ENCODE measurements around the gene RIBC1.
A peak's percentile ranks its signal among the peaks of the same experiment; 100 is the strongest.
"Not testable (repeated sequence)": the region's sequence is repeated elsewhere in the genome, so short reads cannot be mapped to it uniquely, and the experiment has no call there.

RIBC1 gene

DNA sequence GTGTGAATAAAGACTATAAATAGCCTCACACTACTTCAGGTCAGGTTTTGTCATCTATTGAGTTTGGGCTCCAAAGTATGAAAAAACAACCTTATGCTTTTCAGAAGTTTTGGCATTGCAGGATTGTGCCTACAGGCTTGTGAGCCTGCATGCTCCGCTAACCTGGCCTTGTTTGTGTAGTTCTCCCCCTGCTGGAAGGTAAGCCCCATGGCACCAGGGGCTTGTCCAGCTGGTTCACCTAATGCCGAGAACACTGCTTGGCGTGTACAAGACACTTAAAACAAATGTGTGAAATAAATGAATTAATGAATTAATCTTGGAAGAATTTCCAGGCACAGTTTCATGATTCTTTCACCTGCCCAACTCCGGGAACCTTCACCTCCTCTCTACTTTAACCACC lies 13.3 kb downstream of the RIBC1 start:
- DNase-seq (ENCODE audit: low spot score): peak; percentile 51

DNA sequence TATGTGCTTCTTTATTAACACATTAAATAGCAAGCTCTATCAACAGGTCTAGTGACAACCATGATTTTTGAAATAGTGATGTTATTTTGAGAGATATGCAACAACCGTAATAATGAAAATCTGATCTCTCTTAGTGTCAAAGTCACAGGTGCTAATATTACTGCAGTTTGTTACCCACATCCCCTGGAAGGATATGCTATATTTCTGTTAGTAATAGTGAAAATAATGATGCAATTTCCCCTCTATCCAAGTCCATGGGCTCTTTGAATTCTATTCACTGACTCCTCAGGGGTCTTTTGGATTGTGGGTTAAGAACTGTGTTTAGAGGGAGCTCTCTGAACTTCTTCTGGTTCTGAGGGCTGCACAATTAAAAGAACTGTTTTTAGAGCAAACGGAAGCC lies 14.5 kb downstream of the RIBC1 start:
- DNase-seq (ENCODE audit: low spot score): no peak

DNA sequence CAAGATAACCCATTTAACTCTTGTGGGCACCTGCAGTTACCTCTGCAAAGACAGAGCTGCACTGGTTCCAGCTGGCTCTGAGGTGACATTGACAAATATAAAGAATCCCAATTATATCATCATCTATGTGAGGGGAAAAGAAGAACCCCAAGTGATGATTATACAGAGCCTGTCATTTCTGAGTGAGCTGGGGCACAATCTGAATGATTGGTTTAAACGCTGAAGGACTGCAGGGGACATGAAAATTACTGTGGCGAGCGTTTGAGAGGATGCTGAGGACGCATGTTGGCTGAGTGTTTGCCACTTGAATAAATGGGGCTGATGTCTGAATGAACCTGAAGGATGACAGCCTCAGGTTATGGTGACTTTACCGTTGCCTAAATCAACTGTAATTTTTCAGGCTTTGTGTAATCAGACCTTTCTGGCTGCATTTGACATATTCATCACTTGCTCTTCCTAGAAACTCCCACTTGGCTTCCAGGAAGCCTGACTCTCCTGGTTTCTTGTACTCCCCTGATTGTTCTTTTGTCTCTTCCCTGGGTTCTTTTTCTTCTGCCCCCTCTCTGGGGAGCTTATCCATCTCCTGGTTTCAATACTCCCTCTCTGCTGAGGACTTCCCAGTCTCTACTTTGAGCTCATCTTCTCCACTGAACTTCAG lies 15.6 kb downstream of the RIBC1 start:
- DNase-seq (ENCODE audit: low spot score): no peak

DNA sequence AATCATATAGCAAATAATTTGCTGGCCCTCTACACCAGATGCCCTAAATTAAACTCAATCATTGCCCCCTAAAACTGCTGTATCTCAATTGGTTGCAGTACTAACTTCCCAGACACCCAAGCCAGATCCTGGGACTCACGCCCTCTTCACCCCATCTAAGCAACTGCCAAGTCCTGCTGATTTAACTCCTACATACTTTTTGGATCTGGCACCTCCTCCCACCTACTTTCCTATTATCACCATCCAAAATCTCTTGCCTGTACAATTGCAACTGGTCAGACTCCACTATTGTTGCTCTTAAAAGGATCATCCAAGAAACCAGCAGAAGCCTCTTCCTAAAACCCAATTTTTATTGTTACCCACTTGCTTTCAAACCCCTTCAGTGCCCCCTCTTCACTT lies 16.2 kb downstream of the RIBC1 start:
- no peak for DNase-seq (ENCODE audit: low spot score)

DNA sequence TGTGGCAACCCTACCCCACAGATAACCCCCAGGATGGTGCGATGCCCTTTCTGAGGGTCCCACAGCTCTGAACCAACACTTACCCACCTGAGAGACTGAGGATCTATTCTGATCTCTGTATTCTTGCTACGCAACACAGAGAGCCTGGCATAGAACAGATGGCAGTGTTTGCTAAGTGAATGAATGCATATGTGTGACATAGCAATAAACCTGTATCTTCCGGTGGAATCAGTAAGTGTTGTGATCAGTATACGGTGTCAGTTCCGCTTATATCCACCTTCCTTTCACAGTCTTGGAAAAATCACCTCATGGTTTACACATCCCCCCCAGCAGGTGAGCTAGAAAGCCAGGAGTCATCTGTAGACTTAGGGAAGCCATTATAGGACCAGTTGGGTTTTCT lies 17.4 kb downstream of the RIBC1 start:
- no peak for DNase-seq (ENCODE audit: low spot score)

DNA sequence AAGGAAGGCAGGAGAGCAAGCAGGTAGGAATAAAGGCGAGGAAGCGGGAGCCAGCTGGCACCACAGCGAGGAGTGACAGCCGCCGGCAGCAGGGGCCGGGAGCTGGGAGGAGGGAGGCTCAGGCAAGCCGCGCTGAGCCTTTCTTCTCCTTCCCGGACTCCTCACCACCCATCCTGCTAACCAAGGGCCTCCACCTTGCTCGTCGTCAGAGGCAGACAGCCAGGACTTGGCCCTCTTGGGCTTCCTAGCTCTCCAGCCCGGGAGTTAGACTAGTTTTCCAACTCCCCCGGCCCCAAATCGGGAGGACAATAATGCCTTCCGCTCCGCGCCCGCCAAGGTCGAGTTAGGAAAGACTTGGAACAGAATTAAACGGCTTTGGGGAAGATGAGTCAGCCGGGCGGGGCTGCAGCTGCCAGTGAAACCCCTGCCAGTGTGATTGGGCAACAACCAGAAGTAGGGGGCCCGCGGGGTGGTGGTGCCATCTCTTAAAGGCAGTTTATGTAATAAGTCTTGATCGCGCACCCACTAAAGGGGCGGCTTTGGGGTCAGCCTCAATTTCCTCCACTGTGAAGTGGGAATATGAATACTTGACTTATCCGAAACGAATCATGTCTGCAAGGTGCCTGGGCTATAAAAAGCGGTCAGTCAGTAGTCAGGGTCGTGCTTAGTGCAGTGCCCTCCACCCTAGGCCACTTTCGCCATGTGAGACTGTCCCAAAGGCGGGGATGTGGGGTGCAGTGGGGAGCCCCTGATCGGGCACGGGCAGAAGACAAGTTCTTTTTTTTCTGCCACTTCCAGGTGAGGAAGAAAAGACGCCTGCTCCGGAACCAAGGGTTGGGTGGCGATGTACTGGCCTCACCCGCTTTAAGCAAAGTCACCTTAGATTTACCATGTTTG lies 18.2 kb downstream of the RIBC1 start:
- DNase-seq (ENCODE audit: low spot score): no peak

DNA sequence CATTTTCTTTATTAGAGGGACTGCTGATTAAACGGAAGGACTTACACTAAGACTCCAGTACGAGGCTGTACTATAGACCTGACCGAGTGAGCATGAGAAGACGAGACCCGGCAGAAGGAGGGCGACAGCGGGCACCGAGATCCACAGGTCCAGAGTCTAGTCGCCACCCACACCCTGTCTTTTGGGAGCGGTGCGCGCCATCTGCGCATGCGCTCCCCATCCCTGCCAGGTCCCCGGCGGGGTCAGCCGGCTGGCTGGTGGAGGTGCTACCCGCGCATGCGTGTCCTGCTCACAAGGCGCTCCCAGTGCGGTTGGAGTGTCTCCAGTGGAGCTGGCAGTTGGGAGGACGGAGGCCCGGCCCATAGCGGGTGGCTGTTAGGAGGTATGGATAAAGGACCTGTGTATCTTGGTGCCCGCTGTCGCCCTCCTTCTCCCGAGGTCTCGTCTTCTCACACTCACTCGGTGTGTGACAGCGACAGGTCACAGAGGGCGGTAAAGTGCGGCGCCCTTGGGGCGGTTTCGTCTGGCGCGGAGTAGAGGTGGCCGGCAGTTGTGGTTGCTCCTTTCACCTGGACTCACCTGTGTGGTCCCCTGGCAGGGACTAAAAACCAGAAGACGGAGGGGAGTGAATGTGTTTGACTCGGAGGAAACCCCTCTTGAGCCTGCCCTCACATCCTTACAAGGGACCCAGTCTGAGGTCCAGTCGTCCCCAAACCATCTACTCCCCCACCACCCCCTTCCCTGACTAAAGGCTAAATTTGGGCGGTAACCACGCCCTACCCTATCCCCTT lies 19.1 kb downstream of the RIBC1 start:
- peak; percentile 86 for DNase-seq (ENCODE audit: low spot score)

DNA sequence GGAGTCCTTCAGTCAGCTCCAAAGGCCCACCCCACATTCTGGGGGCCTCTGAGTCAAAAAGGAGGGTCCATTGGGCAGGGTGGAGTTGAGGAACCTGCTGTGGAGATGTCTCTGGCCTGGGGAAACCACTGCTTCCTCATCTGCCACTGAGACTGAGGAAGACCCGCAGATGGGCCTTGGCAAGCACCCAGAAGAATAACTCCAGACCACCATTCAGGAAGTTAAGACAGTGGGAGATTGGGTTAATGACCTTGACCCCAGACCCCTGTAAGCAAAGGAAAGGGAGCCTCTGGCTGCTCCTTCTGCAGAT lies 19.6 kb downstream of the RIBC1 start:
- DNase-seq (ENCODE audit: low spot score): no peak

DNA sequence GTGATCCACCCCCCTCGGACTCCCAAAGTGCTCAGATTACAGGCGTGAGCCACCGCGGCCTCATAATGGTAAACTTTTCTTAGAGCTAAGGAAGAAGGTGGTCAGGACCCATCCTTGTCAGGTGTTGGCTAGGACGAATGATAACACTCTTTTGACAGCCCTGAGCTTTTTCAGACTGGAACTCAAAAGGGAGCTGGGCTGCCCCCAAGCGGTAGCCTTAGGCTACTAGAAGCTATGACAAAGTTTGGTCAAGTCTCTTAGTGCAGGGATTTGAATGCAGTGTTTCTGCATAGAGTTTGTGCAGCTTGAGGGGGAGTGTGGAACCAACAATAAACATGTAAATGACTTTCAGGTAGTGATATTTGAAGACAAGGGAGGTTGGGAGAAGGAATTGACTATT lies 23.3 kb downstream of the RIBC1 start:
- DNase-seq (ENCODE audit: low spot score): peak; percentile 26

DNA sequence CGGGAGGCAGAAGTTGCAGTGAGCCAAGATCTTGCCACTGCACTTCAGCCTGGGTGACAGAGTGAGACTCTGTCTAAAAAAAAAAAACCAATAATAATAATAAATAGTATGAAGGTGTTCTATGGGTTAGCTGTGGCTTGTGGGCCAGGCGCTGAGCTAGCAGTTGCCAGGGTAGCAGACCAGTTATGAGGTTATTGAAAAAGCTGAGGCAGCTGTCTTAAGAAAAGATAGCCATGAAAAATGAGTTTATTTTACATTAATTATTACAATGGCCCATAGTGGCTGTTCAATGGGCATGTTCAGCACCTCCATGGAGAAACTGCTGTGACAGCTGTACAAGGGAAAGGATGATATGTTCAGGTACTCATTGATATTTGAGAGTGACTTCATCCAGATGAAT lies 24.8 kb downstream of the RIBC1 start:
- no peak for DNase-seq (ENCODE audit: low spot score)

DNA sequence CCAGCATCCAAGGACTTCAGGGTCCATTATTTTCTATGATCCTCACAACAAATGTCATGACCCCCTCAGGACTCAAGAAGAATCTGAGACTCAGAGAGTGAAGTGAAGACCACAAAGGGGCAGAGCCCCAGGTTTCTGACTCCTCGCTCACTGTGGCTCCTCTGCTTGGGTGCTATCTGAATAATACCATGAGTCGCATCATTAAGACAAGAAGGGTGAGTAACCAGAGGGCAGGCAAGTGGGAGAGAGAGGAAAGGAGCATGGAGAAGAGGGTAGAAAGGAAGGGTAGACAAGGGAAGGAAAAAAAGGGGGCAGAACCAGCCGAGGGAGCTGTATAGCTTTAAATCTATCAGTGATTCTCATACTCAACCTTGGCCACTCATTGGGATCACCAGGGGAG lies 27.0 kb downstream of the RIBC1 start:
- DNase-seq (ENCODE audit: low spot score): no peak

DNA sequence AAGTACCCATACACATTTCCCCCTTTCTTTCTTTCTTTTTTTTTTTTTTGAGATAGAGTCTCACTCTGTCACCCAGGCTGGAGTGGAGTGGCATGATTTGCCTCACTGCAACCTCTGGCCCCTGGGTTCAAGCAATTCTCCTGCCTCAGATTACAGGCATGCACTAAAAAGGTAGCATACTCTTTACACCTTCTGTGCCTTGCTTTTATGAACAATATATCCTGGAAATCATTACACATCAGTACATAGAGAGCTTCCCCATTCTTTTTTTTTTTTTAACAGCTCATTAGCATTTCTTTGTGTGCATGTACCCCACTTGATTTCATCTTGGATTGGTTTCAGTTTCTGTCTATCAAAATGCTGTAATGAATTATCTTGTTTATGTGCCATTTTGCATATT lies 30.1 kb downstream of the RIBC1 start:
- DNase-seq (ENCODE audit: low spot score): no peak

DNA sequence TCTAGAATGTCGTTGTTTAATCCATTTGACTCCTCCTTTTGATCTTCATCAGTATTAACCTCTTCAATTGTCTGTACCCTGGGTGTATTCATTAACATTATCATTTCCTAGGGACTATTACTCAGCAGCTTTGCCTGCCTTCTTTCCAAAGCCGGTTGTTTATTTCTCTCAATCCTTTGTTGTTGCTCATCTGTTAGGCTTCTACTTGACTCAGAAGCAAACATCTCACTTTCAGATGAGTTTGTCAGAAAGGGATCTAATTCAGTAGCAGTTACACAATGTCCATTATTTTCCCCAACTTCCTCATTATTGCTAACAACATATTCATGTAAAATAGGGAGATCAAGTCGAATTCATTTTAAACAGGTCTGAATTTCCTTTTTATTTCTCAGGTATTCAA lies 33.6 kb downstream of the RIBC1 start:
- DNase-seq (ENCODE audit: low spot score): no peak

DNA sequence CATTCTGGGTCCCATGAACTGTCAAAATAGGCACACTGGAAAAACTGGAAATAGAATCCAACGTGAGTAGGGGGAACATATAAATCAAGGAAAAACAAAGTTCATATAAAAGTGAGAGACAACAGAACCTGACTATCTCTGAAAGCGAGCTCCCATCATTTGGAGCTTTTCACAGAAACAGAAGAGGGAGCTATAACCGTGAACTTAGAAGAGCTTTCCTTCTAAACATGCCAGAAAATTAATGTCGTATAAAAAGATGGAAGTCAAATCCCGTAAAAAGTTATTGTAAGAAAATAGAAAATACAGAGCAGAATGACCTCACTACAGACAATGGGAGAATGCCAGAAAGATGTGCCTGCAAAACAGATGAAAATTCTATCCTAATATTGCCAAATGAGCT lies 35.4 kb downstream of the RIBC1 start:
- no peak for DNase-seq (ENCODE audit: low spot score)

DNA sequence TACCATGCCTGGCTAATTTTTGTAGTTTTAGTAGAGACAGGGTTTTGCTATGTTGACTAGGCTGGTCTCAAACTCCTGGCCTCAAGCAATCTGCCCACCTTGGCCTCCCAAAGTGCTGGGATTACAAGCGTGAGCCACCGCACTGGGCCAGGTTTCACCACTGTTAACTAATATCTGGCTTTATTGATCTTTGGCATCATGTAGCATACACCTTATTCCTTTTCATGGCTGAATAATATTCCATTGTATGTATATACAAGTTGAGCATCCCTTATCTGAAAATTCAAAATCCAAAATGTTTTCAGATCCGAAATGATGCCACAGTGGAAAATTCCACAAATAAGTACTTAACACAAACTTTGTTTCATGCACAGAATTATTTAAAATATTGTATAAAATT lies 46.0 kb downstream of the RIBC1 start:
- DNase-seq (ENCODE audit: low spot score): not testable (repeated sequence)

DNA sequence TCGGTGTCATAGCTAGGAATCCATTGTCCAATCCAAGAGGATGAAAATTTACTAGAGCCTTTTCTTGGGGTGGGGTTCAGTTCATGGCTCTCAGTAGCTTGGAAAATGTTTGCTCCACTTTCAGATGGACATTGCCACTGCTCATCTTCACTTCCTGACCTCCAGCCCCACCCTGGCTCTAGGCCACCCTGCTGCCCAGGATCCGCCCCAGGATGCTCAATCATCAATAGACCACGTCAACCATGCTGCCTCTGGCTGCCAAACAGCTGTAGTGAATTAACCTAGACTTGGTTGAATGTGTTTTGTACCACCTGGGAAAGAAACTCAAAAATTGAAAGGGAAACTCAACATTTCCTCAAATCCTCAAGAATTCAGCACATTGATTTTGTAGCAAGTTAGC lies 48.7 kb downstream of the RIBC1 start:
- no peak for DNase-seq (ENCODE audit: low spot score)

DNA sequence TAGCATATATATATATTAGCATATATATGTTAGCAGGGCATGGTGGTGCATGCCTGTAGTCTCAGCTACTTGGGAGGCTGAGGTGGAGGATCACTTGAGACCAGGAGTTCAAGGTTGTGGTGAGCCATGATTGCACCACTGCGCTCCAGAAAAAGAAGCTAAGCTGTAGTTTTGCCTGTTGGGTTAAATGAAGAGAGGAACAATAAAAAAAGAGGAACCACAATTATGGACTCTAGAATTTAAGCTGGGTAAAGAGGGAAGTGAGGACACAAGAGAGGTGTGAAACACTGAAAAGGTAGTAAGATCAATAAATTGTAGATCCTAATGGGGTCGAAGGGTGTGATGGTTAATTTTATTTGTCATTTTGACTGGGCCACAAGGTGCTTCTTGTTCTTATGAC lies 52.0 kb downstream of the RIBC1 start:
- DNase-seq (ENCODE audit: low spot score): no peak

DNA sequence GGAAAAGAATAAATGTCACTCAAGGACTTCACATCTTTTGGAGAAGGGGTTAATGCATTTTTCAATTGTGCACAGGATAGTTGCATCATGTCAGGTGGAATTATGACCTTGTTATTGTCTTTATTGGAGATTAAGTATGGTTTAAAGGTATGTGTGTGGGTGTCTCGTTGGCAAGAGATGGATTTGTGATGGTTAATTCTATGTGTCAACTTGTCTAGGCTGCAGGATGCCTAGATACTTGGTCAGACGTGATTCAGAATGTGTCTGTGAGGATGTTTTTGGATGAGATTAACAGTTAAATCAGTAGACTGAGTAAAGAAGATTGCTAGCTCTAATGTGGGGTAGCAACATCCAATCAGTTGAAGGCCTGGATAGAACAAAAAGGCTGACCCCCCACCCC lies 53.7 kb downstream of the RIBC1 start:
- DNase-seq (ENCODE audit: low spot score): no peak

DNA sequence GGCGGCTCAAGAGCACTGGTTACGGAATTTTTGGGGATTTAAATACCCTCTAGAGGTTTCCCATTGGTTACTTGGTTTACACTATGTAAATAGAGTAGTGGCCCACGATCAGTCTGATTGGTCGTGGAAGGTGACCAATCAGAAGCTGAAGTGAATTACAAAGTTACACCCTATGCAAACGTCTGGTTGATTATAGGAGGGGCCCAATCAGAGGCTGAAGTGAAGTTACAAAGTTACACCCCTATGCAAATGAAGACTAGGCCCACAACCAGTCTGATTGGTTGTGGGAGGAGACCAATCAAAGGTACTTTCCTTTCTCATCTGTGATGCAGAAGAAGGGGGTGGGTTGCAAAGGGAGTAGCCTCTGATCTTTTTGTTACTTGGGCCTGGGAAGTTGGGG lies 56.6 kb downstream of the RIBC1 start:
- DNase-seq (ENCODE audit: low spot score): peak; percentile 33
